GM21381 (cell line): Measurements from ENCODE around the gene IL1R2.
A peak's percentile ranks its signal among the peaks of the same experiment; 100 is the strongest.

ENCODE experiments used
- ATAC-seq: cut with Tn5 transposase; IDR thresholded peaks from one replicate; pipeline ENCODE4 v1.9.1; 2021; ENCODE audit warnings: mild to moderate bottlenecking, moderate library complexity; ENCODE audit not compliant: unreplicated experiment

The IL1R2 gene

DNA sequence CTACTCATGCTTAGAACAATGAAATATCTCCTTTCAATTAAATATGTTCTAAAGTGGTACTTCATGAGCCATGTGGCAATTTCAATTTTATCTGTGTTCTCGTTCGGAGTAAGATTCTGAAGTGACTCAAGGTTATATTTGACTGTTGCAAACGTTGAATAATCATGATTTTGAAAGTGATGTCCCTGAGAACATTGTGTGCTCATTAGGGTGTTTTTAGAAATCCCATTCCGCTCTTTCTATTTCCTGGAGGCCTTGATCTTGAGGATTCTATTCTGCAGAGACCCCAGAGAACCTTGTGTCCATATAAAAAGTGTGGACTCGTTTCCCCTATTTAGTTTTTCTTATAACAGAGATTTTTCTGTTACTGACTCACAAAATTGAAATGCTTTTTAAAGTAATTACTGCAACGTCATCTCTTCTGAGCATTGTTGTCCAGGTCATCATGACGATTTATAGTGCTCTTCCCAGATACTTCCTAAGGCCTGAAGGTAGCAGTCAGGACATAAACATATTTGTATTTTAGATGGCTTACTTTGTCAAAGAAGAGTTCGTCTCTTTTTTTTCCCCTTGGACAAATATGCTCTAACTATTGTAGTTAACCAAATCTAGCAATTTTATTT is 27.2 kb downstream of the IL1R2 start:
- no peak for ATAC-seq

DNA sequence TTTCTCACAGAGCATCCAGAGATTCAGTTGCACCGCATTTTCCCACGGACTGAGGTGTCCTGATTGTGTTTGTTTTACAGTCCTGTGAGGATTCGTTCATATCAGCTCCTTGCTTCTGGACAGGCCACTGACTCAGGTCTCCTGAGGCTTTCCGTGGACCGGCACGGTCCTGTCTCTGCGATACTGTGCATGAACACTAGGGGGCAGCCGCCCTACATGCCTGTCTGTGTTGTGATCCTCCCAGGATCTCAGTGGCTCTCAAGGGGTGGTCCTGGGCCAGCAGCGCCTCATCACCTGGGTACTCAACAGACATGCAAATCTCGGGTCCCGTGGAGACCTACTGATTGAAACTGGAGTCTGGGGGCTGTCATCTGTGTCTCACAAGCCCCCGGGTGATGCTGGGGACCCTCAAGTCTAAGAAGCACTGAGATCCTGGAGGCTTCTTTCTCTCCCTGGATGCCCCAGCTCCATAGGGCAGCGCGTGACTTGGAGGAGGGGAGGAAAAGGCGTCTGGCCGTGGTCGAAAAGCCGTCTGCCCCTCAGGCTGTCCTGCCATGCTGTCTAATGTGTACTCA is 28.9 kb downstream of the IL1R2 start:
- peak; percentile 43 for ATAC-seq

DNA sequence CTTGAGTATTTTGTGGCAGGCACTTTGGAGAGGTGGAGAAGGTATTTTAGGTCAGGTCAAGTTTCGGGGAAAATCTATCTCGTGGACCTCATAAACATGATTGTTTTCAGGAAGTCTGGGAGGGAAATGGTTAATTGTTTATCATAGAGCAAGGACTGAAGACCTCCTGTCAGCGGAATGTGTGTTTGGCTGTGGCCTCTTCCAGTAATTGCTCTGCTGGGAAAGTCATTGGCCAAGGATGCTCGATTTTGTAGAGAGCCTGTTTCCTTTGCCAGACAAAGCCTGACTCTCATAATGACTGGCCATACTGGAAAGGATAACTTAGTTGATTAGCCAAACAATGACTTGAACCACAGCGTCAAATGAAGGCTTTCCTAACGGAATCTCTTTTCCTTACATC is 30.0 kb downstream of the IL1R2 start:
- ATAC-seq: no peak

DNA sequence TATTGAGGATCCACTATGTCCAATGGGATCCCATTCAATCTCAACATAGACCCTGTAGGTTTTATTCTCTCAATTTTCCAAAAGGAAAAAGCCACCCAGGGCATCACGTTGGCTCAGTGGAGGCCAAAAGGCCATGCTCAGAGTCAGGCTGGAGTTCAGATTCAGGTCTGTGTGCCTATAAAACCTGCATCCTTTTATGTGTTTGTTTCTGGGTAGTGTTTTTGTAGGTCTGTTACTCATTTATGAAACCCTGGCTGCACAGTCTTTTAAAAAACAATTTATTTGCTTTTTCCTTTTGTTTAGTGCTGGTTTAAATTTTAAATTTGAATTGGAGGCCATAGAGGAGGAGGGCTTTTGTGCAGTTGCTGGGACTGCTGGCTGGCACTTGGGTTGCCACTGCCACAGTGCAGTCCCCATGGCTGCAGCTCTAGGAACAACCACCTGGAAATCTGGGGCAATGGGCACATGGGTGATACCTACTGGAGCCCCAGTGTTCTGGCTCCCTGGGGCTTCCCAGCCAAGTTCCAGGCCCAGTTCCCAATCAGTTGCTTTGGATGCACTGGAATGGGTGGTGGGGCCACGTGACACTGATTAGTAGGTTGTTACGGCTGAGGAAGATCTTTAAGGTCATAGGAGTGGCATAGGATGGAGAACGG is 31.3 kb downstream of the IL1R2 start:
- ATAC-seq: no peak

DNA sequence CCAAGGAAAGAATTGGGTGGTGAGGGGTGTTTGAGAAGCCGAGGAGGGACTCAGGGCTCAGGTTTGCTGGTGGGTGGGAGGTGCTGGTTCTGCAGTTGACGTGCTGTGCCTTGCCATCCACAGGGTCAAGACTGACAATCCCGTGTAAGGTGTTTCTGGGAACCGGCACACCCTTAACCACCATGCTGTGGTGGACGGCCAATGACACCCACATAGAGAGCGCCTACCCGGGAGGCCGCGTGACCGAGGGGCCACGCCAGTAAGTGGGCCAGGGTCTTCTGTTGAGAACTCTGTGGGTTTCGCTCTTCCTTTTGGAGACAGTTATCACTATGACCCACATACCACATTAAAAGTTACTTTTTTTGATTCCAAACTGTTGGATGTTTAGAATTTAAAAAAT is 32.6 kb downstream of the IL1R2 start:
- ATAC-seq: no peak

DNA sequence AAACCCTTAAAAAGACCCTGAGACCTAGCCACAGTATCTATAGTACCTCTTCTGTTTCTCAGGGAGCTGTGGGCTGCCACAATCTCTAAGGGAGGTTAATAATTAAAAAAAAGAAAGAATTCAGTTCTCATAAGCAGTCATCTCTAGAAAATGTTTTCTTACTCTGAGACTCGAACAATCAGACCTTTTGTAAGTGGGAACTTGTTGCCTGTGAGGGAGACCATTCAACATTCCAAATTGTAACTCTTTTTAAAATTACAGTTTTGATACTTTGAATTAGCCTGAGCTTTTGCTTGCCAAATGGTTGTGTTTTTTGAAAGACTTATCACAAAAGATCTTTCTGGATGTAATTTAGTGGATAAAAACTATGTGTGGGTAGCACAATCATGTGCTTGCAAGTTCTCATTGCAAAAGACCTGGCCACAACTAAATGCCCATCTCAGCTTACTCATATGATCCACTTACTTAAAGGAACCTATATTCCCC is 33.3 kb downstream of the IL1R2 start:
- peak; percentile 68 for ATAC-seq

DNA sequence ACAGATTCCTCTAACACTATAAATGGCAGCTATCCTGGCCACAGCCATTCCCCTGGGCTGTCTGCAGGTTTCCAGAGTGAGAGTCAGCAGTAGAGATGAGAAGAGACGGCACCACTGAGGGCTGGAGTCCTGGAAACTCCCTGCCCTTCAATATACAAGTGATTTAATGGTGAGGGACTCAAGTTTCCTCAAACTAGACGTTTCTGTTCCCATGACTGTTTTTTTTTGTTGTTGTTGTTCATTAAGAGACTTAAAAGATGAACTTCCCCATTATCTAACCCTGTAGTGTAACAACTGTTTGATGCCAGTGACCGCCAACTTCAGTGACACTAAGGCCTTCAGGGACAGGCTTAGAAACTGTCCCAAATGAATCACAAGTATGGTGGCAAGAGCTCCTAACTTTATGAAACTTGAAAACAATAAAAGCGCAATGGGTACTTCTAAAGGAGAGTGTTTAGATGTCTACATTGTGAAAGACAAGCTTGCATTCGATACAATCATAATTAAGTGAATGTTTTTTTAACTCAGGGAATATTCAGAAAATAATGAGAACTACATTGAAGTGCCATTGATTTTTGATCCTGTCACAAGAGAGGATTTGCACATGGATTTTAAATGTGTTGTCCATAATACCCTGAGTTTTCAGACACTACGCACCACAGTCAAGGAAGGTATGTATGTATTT is 34.0 kb downstream of the IL1R2 start:
- peak; percentile 44 for ATAC-seq

DNA sequence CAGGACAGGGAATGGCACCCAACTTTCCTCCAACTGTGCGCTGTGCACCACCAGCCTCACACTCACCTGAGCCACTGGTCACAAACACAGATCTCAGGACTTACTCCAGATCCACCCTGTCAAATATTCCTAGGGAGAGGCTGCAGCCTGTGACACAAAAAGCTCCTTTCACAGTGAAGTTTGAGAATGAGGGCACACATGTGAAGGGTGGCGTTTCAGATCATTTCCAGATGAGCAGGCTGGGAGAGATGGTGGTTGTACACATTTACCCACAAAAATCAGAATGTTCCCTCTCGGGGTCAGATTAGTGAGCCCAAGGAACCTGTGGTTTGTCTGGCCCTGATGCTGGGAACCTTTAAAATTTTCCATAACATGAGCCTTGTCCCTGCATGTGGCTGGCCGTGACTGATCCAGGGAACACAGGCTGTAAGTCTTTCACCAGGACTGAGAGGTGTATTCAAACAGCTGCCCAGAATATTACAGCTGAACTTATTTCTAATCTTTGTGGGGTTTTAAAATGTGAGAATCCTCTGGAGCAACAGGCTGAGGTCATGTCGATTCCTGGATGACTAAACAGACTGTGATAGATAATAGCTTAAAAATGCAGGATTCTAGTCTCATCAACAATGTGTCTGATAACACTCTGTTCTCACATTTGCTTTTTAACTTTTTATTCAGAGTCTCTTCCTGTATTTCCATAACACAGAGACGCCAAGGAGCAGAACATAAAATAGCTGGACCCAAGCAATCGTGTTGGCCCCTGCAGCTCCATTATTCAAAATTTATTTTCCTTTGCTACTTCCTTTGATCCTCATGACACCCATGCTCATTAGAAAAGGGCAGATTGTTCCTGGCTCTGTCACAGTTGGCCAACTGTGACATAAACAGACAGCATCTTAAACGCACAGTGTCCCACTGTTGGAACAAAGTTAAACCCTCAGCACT is 35.5 kb downstream of the IL1R2 start:
- no peak for ATAC-seq

DNA sequence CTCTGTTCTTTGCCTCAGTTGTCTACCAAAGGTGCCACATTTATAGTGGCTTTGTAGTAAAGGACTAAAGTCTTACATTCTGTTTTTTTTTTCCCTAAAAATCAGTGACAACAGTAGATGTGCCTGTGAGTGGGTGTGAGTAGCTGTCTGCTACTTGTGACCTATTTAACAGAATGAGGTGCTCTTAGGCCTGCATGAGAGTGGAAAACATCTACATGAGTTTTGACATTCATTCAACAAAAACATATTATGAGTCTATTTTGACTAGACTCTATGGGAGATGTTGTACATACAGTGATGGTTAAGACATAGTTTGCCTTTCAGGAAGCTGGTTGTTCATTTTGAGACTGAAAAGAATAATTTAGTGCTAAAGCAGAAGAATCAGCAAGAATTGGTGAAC is 36.7 kb downstream of the IL1R2 start:
- no peak for ATAC-seq

DNA sequence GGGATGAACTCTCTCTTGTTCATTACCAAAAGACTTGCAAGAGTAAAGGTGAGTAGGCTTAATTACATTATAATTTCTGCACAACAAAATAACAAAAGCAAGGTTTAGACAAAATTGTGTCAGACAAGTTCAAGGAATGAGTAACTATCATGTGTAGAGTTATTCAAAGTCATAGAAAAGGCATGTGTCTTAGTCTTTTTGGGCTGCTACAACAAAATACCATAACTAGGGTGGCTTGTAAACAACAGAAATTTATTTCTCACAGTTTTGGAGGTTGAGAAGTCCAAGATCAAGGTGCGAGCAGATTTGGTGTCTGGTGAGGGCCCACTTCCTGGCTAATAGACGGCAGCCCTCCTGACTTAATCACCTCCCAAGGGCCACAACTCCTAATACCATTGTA is 37.6 kb downstream of the IL1R2 start:
- no peak for ATAC-seq

DNA sequence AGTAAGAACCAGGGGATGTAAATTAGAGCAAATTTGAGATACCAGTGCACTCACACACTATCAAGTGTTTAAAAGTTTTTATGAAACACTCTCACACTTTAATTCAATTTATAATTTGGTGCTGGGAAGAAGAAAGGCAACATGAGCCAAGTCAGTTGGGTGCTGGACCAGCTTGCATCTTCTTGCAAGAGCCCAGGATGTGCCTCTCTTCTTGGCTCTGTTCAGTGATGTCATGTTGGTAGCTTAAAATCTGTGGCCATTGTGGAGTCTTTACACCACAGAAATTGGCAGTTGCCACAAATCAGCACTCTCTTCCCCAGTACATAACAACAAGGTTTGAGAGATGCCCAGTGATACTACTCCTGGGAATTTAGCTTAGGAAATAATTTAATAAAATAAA is 38.2 kb downstream of the IL1R2 start:
- no peak for ATAC-seq

DNA sequence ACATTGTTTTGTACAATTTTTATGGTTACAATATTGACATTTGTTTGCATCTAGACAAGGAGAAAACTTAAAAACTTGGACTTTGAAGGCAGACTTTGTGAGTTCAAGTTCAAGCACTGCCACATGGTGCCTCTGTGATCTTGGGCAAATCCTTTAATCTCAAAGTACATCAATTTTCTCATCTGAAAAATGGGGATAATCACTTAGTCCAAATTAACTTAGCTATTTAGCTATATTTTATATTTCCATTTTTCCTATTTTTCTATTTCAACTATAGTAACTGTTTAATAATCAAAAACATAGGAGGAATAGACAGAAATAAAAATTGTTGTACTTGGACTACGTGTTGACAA is 38.7 kb downstream of the IL1R2 start:
- no peak for ATAC-seq

DNA sequence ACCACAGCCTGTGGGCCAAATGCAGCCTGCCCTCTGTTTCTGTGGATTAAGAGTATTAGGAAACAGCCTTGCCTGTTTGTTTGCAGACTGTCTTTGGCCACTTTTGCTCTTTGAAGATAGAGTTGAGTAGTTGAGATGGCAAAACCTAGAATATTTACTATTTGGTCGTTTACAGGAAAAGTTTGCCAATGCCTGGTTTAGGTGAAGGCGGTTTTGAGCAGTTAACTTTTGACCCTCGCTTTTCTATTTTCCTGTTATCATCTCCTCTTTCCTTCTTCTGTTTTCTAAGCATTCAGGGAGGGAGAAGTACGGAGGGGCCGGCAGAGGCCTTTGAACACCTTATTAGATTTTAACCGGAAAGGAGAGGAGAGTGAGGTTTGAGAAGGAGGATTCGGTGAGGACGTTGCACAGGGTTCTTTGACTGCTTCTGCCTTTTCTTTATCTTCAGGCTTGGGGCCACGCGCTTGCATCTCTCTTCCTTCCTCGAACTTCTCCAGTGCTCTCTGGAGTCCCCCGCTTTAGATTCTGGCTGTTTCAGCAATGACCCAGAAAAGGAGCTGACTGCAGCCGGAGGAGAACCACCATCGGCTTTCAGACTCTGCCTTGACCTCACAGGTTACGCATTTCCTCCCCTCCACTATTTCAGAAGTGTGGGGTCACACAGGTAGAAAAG is 39.2 kb downstream of the IL1R2 start:
- no peak for ATAC-seq

DNA sequence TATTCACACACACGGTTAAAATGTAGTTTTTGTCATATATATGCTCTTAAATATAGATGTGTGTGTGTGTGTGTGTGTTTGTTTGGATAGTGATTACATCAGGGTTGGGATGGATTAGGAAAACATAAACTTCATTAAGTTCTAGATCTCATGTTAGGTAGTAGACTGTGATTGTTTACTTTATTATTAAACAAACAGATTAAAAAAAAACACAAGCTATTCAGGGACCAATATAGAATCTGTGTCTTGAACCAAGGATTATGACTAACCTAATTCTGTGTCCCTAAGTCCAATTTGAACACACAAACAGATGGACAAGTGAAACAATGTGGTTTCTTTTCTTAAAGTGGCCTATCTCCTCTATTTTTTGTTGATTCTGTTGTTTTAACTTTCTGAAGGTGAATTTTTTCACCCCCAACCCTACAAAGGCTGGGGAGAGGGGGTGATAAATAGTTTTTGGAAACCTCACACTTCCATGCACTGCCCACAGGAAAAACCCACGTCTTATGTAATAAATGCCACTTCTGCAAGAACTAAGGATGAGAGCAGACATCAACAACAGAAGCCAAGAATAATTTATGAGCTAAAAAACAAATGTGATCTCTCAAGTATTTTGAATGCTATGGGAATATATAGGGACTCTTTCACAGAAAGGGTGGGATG is 40.7 kb downstream of the IL1R2 start:
- no peak for ATAC-seq

DNA sequence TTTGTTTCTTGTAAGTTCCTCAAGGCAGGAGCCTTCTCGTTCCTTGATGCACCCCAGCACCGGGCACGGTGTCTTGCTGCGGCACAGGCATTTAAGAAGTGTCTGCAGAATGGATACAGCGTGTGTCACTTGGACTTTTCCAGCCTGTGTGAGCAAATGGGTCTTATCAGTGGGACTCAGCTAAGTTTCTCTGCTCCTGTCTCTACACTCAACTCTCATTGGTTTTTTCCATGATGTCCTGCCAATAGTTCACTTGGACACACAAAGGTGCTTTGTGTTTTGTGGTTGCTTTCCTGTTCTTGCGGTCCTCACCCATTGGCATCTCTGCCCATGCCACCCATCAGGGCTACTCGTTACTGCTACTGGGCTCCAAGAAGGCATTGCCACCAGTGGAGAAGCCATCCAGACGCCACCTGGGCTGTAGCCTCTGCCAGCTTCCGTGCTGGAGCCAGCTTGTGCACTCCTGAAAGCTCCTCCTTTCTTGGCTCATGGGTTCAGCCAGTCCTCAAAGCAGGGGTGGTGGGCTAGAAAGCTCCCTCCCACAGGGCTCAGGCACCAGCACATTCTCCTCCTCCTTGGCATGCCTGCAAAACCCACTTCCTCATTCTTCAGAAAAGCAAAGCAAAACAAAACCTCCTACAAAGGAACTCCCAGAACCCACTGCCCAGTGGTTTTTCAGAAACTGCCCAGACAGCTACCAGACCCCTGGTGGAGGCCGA is 41.4 kb downstream of the IL1R2 start:
- ATAC-seq: peak; percentile 74

DNA sequence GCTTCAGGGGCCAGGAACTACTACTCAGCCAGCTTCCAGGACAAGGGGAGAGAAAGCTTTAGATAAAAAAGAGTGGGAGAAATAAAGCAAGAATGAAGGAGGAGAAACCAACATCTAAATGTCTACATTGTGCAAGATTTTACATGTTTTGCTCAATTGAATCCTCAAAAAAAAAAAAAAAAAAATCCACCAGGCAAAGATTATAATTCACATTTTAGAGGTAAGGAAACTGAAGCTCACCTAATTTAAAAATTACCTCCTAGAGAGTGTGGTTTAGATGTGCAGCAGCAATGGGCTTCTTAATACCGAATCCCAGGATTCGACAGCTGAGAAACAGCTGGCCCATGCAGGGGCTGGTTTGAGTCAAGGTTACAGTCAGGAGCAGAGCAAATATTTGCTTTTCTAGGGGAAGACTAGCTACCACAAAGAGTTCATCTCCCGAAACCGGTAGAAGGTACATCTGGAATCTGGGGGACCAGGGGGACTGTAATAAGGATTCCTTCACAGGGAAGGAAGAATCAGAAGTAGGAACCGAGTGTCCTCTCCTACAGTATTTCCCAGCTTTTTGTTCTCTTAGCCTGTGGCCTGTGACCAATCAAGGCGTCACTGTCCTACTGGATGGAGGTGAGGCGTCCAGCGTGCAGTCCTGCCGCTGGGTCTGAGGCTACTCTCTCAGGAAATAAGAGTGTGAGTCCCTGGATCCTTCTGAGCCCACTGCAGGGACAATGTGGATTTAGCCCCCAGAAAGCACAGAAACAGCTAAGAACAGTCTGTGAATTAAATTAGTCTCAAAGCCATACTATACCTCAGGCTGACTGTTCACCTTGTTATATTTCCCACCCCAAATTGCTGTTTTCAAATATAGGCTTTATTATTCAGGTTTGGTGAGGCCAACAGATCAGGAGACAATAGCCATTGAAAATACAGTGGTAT is 42.3 kb downstream of the IL1R2 start:
- no peak for ATAC-seq

DNA sequence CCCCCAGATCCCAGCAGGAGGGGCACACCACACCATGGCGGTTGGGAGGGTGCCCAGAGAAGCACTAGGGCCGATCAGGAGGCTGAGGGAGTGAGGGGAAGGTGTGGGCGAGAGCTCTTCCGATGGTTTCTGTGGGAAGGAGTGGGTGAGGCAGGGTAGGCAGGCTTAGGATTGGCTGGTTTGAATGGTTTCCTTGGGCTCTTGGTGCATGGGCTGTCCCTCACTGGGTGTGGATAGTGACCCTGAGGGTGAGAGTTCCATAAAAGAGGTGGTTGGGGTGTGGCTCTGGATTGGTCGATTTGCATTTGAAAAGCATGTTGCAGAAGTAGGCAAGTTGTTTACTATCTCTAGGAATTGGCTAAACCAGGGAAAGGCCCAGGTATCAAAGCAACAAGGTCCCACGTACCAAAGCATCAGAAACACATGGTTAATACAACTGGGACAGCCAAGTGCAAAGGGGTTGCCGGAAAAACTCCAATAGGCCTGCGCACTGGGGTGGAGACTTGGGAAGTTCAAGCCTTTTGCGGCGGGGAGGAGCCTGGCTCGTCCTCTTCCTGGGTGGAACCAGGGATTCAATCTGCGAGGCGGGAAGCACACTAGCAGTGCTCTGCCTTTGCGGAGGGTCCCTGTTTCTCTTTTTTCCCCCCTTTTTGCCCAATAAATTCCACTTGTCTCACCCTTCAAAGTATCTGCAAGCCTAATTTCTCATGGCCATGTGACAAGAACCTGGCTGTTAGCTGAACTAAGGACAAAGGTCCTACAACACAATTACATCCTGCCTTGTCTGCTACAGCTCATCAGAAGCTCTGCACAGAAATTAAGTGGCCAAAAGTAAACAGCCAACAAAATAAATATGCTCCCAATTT is 43.2 kb downstream of the IL1R2 start:
- ATAC-seq: no peak
